ENCODE data around the gene PDHB.

PDHB gene

DNA sequence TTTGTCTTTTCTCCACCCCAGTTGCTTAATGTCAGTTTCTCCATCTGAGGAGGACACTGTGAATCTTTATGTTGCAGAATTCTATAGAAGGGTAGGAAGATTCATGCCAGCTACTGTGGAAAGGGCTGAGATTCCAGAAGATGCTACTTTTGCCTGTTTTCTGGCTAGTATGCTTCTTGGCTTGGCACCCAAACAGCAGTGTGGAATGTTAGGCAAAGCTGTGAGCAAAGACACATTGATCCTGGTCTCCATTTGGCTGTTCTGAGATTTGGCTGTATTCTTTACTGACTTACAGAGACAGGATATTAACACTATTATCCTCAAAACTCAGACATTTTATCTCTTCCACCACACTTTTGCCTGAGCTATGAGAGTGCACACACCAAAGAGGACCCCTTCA lies 39.3 kb downstream of the PDHB start:
- no peak for DNase-seq

DNA sequence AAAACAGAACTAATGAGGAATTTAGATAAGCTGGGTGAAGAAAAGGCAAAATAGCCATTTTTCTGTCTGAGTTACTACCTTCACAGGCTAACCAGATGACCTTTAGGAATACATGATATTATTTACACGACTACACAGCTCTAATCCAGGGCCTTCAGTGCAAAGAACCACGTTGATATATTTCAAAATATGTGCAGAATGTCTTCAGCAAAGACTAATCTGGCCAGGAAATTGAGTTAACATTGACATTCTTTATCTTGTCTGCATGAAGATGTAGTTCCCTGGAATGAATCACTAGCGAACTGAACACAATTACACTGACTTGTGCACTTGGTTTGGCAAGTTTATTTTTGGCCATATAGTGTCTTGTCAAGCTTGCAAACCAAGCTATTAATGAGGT lies 41.5 kb downstream of the PDHB start:
- no peak for DNase-seq

DNA sequence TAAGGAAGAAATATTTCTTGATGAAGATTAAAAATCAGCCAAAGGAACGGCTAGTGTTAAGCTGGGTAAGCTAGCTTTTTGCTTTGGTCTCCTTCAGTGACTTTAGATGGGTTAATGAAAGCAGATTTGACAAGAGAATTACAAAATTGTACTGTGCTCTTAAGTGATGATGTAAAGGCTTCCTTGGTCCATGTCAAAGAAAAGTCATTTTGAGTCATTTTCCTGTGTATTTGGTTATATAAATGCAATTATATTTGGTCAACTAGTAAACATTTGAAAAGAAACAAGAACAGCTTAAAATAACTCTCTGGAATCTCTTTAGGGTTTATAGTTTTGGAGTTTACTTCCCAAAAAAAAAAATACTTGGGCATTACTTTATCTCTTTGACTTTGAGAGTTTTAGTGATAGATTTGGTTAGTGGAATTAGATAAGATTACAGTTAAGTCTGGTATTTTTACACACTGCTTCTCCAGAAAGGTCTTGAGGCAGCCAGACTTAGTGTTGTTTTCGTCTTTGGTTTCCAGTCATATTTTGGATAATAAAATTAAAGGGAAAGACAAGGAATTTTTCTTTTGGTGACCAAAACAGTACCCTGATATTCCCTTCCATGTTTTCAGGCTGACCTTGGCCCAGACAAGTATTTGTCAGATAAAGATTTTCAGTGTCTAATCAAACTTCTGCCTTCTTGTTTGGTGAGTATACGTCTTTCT lies 42.3 kb downstream of the PDHB start:
- no peak for DNase-seq

DNA sequence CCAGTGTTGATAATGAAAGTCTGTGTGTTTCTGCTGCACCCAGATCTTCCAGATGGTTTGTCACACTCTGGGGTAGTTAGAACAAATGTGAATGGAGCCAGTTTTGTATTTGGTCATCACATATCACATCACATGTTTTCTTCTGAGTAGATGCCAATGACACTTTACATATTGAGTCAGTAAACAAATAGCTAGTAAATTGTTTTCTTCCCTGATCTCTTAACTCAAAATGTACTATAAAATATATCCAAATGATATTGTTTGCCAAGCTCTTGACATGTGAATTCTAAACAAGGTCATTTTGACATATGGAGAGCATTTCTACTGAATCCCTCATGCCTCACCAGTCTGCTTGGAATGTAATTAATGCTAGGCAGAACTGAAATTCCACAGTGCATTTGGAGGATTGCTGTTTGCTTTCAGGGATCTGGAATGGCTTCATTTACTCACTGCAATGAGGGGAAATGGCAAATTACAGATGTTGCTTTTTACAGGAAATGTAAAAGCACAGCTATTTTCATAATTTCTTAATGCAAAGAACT lies 45.0 kb downstream of the PDHB start:
- DNase-seq: no peak

DNA sequence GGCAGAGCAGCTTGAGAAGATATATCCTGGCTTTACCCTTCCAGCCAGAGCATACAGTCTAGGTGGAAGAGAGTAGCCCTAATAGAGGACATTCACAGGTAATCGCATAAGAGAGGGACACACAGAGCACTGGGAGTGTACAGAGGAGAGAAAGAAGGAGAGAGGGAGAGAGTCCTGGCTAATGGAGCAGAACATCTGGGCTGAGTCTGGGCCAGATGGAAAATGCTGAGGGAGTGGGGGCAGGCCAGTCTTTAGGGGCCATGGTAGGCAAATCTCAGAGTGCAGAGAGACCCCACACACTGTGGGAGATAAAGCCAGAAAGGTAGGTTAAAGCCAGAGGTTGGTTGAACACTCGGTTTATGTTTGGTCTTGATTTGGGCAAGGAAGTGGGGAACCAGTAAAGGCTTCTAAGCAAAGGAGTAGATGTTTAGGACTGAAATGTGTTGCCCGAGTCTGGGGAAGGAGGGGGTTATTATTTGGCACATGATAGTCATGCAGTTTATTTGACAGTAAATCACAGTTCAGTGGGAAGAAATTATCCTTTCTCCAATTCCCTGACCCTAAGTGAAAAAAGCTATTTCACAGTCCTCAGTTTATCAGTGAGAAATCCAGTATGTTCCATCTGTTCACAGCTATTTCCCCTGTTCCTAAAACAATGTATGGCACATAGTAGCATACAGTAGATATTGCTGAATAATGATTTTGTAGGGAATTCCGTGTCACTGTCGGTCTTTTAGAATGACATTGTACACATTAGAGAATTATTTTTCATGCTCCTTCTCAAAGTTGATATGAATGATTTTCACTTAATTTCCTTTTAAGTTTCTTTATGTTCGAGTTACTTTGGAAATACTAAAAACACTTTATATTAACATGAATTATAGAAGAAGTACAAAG lies 45.7 kb downstream of the PDHB start:
- DNase-seq: no peak

DNA sequence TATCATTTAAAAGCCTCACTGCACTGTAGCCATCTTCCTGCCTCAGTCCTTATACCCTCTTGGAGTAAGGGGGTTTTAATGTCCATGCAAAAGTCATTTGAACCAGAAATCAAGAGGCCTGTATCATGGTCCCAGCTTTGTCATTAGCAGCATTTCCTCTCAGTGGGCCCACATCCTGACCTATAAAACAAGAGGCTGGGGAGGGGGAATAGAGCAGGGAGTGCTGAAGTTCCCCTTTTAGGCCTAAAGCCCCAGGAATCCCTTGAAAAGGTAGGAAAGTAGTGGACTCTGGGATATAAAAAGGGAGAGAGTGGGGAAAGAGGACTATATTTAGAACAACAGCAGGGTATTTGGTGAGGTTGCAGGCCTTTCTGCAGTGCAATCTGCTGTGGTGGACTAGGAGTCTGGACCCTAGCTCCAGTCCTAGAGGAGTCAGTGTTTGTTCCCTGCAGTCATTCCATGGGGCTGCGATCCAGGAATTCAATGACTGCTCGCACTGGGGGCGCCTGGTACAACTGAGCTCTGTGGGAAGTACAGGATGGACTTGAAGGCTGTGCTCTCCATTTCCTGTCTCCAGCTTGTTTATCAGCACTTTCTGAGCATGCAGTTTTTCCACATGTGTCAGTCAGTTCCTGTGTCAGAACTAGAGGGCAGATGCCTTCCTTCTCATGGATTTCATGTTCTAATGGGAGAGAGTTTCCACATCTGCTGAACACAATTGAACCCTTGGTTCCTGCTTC lies 46.8 kb downstream of the PDHB start:
- DNase-seq: no peak

DNA sequence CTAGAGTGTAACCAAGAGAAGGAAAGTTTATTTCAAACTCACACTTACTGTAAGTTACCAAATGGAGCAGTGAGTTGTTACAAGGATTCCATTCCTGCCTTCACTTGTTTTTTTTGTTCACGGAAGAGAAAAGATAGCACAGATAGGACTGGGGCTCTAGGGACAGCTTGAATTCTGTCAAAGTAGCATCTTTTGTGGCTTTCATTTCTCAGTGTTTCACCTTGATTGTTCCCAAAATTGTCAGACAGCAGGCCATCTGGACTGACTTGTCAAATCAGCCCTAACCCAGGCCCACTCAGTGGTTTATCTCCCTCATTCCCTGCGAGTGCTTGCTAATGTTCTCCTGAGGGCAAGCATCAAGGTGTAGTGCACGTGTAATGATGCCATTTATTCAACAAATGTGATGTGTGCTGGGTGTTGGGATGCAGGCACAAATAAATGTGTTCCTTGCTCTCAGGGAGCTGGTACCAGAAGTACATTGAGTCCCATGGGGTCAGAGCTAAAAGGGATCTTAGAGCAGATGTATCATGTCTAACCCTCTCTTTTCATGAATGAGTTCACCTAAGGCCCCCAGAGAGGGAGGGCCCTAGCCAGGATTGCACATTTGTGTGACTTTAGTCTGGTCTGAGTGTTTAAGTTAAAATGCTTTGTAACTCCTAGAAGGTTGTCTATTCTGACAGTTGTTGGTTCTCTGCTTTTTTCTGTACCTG lies 49.1 kb downstream of the PDHB start:
- no peak for DNase-seq

DNA sequence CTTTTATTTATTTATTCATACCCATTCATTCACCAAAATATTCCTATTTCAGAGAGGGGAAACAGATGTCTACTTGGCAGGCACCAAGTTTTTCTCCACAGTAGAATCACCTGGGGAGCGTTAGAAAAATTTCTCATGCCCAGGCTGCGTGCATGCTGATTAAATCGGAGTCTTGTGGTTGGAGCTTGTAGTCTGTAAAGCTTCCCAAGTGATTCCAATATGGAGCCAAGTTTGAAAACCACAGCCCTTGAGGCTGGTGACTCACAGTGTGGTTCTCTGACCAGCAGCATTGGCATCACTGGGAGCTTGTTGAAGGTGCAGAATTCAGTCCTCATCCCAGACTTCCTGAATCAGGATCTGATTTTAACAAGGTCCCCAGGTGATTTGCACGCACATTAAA lies 49.7 kb downstream of the PDHB start:
- no peak for DNase-seq

DNA sequence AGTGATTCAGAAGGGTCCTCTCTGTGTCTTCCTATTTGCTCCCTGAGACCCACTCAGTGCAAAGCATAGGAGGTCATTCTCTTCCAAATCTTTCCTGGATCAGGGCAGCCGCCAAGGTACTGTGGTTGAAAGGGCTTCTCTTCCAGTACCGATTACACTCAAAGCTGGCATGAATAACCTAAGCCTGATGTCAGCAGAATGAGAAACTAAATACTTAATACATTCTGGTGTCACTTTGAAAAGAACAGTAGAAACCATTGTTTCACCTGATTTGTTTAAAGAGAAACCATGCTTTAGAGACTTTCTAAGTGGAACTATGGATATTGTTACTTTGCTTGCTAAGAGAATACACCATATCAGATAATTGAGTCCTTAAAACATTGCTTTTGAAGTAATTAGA lies 50.2 kb downstream of the PDHB start:
- no peak for DNase-seq

DNA sequence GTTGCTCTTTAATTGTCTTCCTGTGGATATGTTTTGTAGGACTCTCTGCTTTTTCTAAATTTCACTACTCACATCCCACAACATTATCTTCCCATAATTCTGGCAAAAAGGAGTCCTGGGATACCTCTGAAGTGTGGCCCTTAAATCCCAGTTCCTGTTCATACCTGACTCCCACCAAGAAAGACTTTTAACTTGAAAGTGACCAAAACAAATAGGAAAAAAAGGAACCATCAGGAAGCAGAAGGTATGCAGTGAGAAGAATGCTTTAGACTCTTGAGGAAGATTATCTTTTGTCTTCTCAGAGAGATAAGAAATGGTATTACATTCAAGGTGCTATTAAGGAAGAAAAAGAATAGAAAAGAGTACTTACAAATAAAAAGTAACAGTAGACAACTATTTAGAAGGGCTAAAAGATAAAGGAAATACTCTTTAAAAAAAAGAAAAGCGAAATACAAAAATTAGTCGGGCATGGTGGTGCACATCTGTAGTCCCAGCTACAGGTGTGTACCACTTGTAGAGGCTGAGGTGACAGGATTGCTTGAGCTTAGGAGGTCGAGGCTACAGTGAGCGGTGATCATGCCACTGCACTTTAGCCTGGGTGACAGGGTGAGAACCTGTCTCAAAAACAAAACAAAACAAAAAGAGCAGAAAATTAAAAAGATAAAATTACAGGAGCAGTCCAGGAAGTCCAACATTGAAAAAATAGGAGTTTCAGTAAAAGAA lies 54.1 kb downstream of the PDHB start:
- DNase-seq: no peak

DNA sequence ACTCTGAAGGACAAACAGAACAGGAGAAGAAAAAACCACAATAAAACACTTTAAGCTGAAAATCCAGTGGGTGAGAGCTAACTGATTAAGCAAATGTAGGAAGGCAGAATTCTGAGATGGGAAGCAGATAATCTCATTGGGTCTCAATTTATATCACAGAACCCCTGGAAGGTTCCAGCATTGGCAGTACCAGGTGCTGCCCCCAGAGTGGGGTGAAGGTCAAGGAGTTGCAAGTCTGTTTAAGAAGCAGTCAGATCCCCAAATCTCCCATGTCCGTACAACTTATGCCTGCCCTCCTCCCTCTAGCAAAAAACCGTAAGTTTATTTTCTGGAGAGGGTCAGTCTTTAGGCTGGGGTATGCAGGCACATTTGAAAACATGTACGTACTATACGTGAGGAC lies 55.9 kb downstream of the PDHB start:
- no peak for DNase-seq
